Measurements from ENCODE around the gene MC1R. TPM values are rescaled to one million over a fixed set of nuclear protein-coding genes. Genes with fewer than 3 reads are reported as not detected.
A peak's percentile ranks its signal among the peaks of the same experiment; 100 is the strongest.

Gene MC1R
- total RNA-seq, 2 donors from 2014 or later = 3.4 to 4.8 TPM

DNA sequence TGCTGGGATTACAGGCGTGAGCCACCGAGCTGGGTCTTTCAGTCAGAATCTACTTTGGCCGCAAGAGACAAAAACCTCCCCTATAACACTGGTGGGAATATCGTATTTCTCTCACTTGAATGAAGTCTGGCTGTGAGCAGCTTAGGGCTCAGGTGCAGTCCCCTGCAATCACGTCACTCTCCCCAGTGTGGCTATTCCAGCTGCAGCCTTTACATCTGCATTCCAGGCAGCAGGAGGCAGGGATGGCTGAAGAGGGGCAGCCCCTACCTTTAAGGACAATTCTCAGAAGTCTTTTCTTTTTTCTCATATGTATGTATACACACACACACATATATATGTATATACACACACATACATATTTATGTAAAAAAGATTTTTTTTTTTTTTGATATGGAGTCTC, 32.8 kb downstream of the MC1R start:
- H3K27me3 Mint-ChIP-seq (ENCODE audit: insufficient read depth) = peaks cover 23% of the 10 kb centered on the region
- WGBS, 2 experiments (ENCODE audit: insufficient coverage in 1 of 2, insufficient read length in 1 of 2) = 91 to 96% methylated on average over 4 to 5 of the region's 5 CpGs

DNA sequence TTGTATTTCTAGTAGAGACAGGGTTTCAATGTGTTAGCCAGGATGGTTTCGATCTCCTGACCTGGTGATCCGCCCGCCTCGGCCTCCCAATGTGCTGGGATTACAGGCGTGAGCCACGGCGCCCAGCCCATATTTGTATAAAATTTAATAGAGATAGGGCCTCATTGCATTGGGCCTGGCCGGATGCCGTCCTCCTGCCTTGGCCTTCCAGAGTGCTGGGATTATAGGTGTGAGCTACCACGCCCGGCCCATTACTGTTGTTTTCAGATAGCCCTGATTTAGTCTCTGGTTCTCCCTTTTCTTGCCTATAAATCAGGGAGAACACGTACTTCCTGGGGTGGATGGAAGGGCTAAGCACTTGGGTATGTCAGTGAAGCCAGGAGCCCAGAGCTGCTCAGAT, 33.4 kb downstream of the MC1R start:
- H3K9me3 Mint-ChIP-seq = peaks cover 3% of the 10 kb centered on the region
- TF ChIP-seq, protein P1, sequence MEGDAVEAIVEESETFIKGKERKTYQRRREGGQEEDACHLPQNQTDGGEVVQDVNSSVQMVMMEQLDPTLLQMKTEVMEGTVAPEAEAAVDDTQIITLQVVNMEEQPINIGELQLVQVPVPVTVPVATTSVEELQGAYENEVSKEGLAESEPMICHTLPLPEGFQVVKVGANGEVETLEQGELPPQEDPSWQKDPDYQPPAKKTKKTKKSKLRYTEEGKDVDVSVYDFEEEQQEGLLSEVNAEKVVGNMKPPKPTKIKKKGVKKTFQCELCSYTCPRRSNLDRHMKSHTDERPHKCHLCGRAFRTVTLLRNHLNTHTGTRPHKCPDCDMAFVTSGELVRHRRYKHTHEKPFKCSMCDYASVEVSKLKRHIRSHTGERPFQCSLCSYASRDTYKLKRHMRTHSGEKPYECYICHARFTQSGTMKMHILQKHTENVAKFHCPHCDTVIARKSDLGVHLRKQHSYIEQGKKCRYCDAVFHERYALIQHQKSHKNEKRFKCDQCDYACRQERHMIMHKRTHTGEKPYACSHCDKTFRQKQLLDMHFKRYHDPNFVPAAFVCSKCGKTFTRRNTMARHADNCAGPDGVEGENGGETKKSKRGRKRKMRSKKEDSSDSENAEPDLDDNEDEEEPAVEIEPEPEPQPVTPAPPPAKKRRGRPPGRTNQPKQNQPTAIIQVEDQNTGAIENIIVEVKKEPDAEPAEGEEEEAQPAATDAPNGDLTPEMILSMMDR (conservative IDR thresholded peaks at IDR 0.05) = no peak
- Histone ChIP-seq H3K27me3 (ENCODE audit: control insufficient read depth, insufficient read depth, low read length, poor library complexity, severe bottlenecking) (peaks cover 10% of the 10 kb centered on the region), H3K4me1 (ENCODE audit: control insufficient read depth, insufficient read depth, low read length) (no peaks in the 10 kb centered on the region), H3K36me3 (ENCODE audit: control insufficient read depth, insufficient read depth, low read length) (peaks cover 12% of the 10 kb centered on the region), H3K9ac (ENCODE audit: extremely low read depth, low read length, poor library complexity, severe bottlenecking) (no peak overlapping the region), H3K27ac (ENCODE audit: low read depth, low read length) (no peak overlapping the region), H3K9me3 (ENCODE audit: control insufficient read depth, low read length) (peaks cover 4% of the 10 kb centered on the region), H3K4me3 (ENCODE audit: low read length) (no peak overlapping the region)
- H3K4me3 Mint-ChIP-seq = no peak overlapping the region
- H3K4me1 Mint-ChIP-seq = no peaks in the 10 kb centered on the region
- H3K27me3 Mint-ChIP-seq (ENCODE audit: insufficient read depth) = peaks cover 18% of the 10 kb centered on the region
- H3K36me3 Mint-ChIP-seq (ENCODE audit: low read depth) = peaks cover 15% of the 10 kb centered on the region
- WGBS, 2 experiments (ENCODE audit: insufficient coverage in 1 of 2, insufficient read length in 1 of 2) = 94 to 96% methylated on average over 11 to 12 of the region's 12 CpGs
- H3K27ac Mint-ChIP-seq = no peak overlapping the region
- no peak for DNase-seq

More for the DNA sequence above, 32.8 kb downstream of the MC1R start:
- Mint-ChIP-seq H3K4me3 (no peak overlapping the region), H3K36me3 (ENCODE audit: low read depth) (peaks cover 13% of the 10 kb centered on the region), H3K4me1 (no peaks in the 10 kb centered on the region), H3K9me3 (peaks cover 3% of the 10 kb centered on the region), H3K27ac (no peak overlapping the region)
- no peaks in the 10 kb centered on the region for H3K4me1 ChIP-seq (ENCODE audit: control insufficient read depth, insufficient read depth, low read length)
- H3K27me3 ChIP-seq (ENCODE audit: control insufficient read depth, insufficient read depth, low read length, poor library complexity, severe bottlenecking) = peaks cover 14% of the 10 kb centered on the region
- TF ChIP-seq, protein P1 (conservative IDR thresholded peaks at IDR 0.05) = peak; percentile 38
- H3K9ac ChIP-seq (ENCODE audit: extremely low read depth, low read length, poor library complexity, severe bottlenecking) = no peak overlapping the region
- H3K4me3 ChIP-seq (ENCODE audit: low read length) = no peak overlapping the region
- peaks cover 4% of the 10 kb centered on the region for H3K9me3 ChIP-seq (ENCODE audit: control insufficient read depth, low read length)
- H3K27ac ChIP-seq (ENCODE audit: low read depth, low read length) = no peak overlapping the region
- no peak for DNase-seq
- H3K36me3 ChIP-seq (ENCODE audit: control insufficient read depth, insufficient read depth, low read length) = peaks cover 8% of the 10 kb centered on the region

DNA sequence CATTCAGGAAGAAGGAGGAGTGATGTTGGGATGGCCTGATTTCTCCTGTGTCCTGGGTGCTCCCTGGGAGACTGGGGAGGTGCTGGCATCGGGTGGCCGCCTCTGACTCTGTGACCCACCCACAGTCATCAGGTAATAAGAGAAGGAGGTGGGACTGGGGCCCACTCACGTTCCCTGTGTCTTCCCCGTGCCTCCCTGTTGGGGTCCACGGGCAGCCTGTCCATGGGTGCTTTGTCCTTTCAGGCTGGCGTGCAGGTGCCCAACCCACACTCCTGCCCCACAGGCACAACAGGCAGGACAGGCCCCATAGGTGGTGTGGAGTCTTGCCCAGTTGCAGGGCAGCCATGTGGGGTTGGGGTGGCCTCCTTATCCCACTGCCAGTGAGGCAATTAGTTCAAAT, 33.9 kb downstream of the MC1R start:
- no peaks in the 10 kb centered on the region for H3K4me1 Mint-ChIP-seq
- 88 to 100% methylated on average over 1 to 6 of the region's 6 CpGs for WGBS, 2 experiments (ENCODE audit: insufficient coverage in 1 of 2, insufficient read length in 1 of 2)
- H3K27ac ChIP-seq (ENCODE audit: low read depth, low read length) = no peak overlapping the region
- no peak overlapping the region for H3K4me3 Mint-ChIP-seq
- peaks cover 13% of the 10 kb centered on the region for H3K27me3 Mint-ChIP-seq (ENCODE audit: insufficient read depth)
- peaks cover 5% of the 10 kb centered on the region for H3K27me3 ChIP-seq (ENCODE audit: control insufficient read depth, insufficient read depth, low read length, poor library complexity, severe bottlenecking)
- H3K9ac ChIP-seq (ENCODE audit: extremely low read depth, low read length, poor library complexity, severe bottlenecking) = no peak overlapping the region
- DNase-seq = no peak
- TF ChIP-seq, protein P1 (conservative IDR thresholded peaks at IDR 0.05) = no peak
- no peak overlapping the region for H3K4me3 ChIP-seq (ENCODE audit: low read length)
- peaks cover 20% of the 10 kb centered on the region for H3K36me3 Mint-ChIP-seq (ENCODE audit: low read depth)
- H3K27ac Mint-ChIP-seq = no peak overlapping the region
- peaks cover 17% of the 10 kb centered on the region for H3K36me3 ChIP-seq (ENCODE audit: control insufficient read depth, insufficient read depth, low read length)
- no peaks in the 10 kb centered on the region for H3K9me3 Mint-ChIP-seq
- no peaks in the 10 kb centered on the region for H3K4me1 ChIP-seq (ENCODE audit: control insufficient read depth, insufficient read depth, low read length)
- H3K9me3 ChIP-seq (ENCODE audit: control insufficient read depth, low read length) = peaks cover 1% of the 10 kb centered on the region

Measured in endodermal cell (in vitro differentiated cells).